ENCODE data around the gene TTYH3. TPM values are rescaled to one million over a fixed set of nuclear protein-coding genes. Genes with fewer than 3 reads are reported as not detected.
"Not testable (repeated sequence)": the region's sequence is repeated elsewhere in the genome, so short reads cannot be mapped to it uniquely, and the experiment has no call there.

TTYH3 gene
- total RNA-seq, 1 donor from 2014 or later, result 15.8 TPM

GRCh38 chr7:2598154-2598823, 33.5 kb upstream of the TTYH3 start:
- DNase-seq (ENCODE audit: missing footprints), result no peak
- ATAC-seq, result no peak
- intact Hi-C loops (cut with DNase I), result no loop called here

- DNase-seq (ENCODE audit: missing footprints), result no peak
- intact Hi-C loops (cut with DNase I), result no loop called here
- ATAC-seq, result no peak
These were observed 30.7 kb upstream of the TTYH3 start for GRCh38 chr7:2601065-2601464.

- intact Hi-C loops (cut with DNase I), result no loop called here
- no peak for ATAC-seq
- no peak for DNase-seq (ENCODE audit: missing footprints)
These were observed 29.9 kb upstream of the TTYH3 start for GRCh38 chr7:2601907-2602306.

- DNase-seq (ENCODE audit: missing footprints), result no peak
- intact Hi-C loops (cut with DNase I), result no loop called here
- ATAC-seq, result no peak
These were observed 29.3 kb upstream of the TTYH3 start for GRCh38 chr7:2602406-2603043.

GRCh38 chr7:2603044-2603965, 28.5 kb upstream of the TTYH3 start:
- ATAC-seq (no peak), DNase-seq (ENCODE audit: missing footprints) (no peak)
- intact Hi-C loops (cut with DNase I), result no loop called here

GRCh38 chr7:2604608-2605174, 27.1 kb upstream of the TTYH3 start:
- DNase-seq (ENCODE audit: missing footprints) (no peak), ATAC-seq (peak; percentile 71)
- intact Hi-C loops (cut with DNase I), result loop anchor here (5.0 kb wide), 2 partner anchors 38 to 58 kb away; no protein-coding TSS in a partner anchor

- ATAC-seq, result no peak
- DNase-seq (ENCODE audit: missing footprints), result no peak
- intact Hi-C loops (cut with DNase I), result loop anchor here (2.0 to 5.0 kb wide), 3 partner anchors 21 to 56 kb away; no protein-coding TSS in a partner anchor
These were observed 25.9 kb upstream of the TTYH3 start for GRCh38 chr7:2605608-2606538.

- peak; percentile 3 for ATAC-seq
- DNase-seq (ENCODE audit: missing footprints), result no peak
- intact Hi-C loops (cut with DNase I), result loop anchor here (2.0 to 5.0 kb wide), 3 partner anchors 20 to 56 kb away; no protein-coding TSS in a partner anchor
These were observed 25.2 kb upstream of the TTYH3 start for GRCh38 chr7:2606539-2606936.

GRCh38 chr7:2607122-2607922, 24.5 kb upstream of the TTYH3 start:
- intact Hi-C loops (cut with DNase I), result loop anchor here (2.0 to 5.0 kb wide), 3 partner anchors 19 to 55 kb away; no protein-coding TSS in a partner anchor
- ATAC-seq (peak; percentile 82), DNase-seq (ENCODE audit: missing footprints) (peak; percentile 91)

- no peak for ATAC-seq
These were observed 23.6 kb upstream of the TTYH3 start for GRCh38 chr7:2607923-2608904.

GRCh38 chr7:2608921-2609411, 22.8 kb upstream of the TTYH3 start:
- intact Hi-C loops (cut with DNase I), result loop anchor here (5.0 kb wide), 2 partner anchors 33 to 53 kb away; no protein-coding TSS in a partner anchor
- no peak for DNase-seq (ENCODE audit: missing footprints)
- no peak for ATAC-seq

More at GRCh38 chr7:2607923-2608904, 23.6 kb upstream of the TTYH3 start:
- no peak for DNase-seq (ENCODE audit: missing footprints)
- intact Hi-C loops (cut with DNase I), result loop anchor here (2.0 to 5.0 kb wide), 3 partner anchors 19 to 54 kb away; no protein-coding TSS in a partner anchor

GRCh38 chr7:2609646-2610045, 22.1 kb upstream of the TTYH3 start:
- DNase-seq (ENCODE audit: missing footprints); ATAC-seq: not testable (repeated sequence)
- intact Hi-C loops (cut with DNase I), result loop anchor here (5.0 kb wide), 2 partner anchors 33 to 53 kb away; no protein-coding TSS in a partner anchor

GRCh38 chr7:2610466-2610865, 21.3 kb upstream of the TTYH3 start:
- intact Hi-C loops (cut with DNase I), result no loop called here
- ATAC-seq, result no peak
- DNase-seq (ENCODE audit: missing footprints), result no peak

- DNase-seq (ENCODE audit: missing footprints), result no peak
- ATAC-seq, result no peak
- intact Hi-C loops (cut with DNase I), result no loop called here
These were observed 20.9 kb upstream of the TTYH3 start for GRCh38 chr7:2610898-2611297.

- DNase-seq (ENCODE audit: missing footprints) (no peak), ATAC-seq (no peak)
- intact Hi-C loops (cut with DNase I), result no loop called here
These were observed 20.4 kb upstream of the TTYH3 start for GRCh38 chr7:2611401-2611800.

GRCh38 chr7:2611922-2612321, 19.9 kb upstream of the TTYH3 start:
- DNase-seq (ENCODE audit: missing footprints) (no peak), ATAC-seq (no peak)
- intact Hi-C loops (cut with DNase I), result no loop called here

Data from Right ventricle myocardium inferior (tissue), 1 donor.